Mesenchymal stem cell (in vitro differentiated cells and primary cell): ENCODE results near the gene SLC44A3.

Experiments used
- DNase-seq: peaks from one replicate; pipeline ENCODE4 v3.0.0-alpha.2; 2013
- H2AFZ ChIP-seq: one replicate; pipeline ENCODE4 v1.6.1; 2013; ENCODE audit warnings: low read depth, mild to moderate bottlenecking, control low read depth, inconsistent platforms, low read length, moderate library complexity
- H2AK5ac ChIP-seq: 2 replicates; pipeline ENCODE4 v1.6.1; 2013; ENCODE audit warnings: low read length, moderate library complexity, mild to moderate bottlenecking, inconsistent platforms; ENCODE audit not compliant: severe bottlenecking
- H2BK120ac ChIP-seq: one replicate; pipeline ENCODE4 v1.6.1; 2013; ENCODE audit warnings: low read depth, mild to moderate bottlenecking, inconsistent platforms, low read length, moderate library complexity
- H2BK12ac ChIP-seq, 2 experiments: one replicate each; pipeline ENCODE4 v1.6.1; 2013; ENCODE audit warnings: inconsistent platforms in 2 of 2, low read length in 2 of 2, mild to moderate bottlenecking in 2 of 2, moderate library complexity in 2 of 2, control low read depth in 1 of 2
- H2BK15ac ChIP-seq: one replicate; pipeline ENCODE4 v1.6.1; 2013; ENCODE audit warnings: mild to moderate bottlenecking, low read depth, inconsistent platforms; ENCODE audit not compliant: poor library complexity, severe bottlenecking
- H2BK5ac ChIP-seq: 2 replicates; pipeline ENCODE4 v1.6.1; 2013; ENCODE audit warnings: low read depth, mild to moderate bottlenecking, low read length, control low read depth, inconsistent platforms; ENCODE audit not compliant: poor library complexity, severe bottlenecking
- H3K14ac ChIP-seq, 2 experiments: one replicate each; pipeline ENCODE4 v1.6.1; 2013; ENCODE audit warnings: inconsistent platforms in 2 of 2, low read length in 2 of 2, control low read depth in 1 of 2, mild to moderate bottlenecking in 1 of 2, moderate library complexity in 1 of 2
- H3K18ac ChIP-seq, 2 experiments: one replicate each; pipeline ENCODE4 v1.6.1; 2013; ENCODE audit warnings: inconsistent platforms in 2 of 2, low read length in 2 of 2, control low read depth in 1 of 2, low read depth in 1 of 2, mild to moderate bottlenecking in 1 of 2
- H3K23ac ChIP-seq, 2 experiments: one replicate each; pipeline ENCODE4 v1.6.1; 2013; ENCODE audit warnings: inconsistent platforms in 2 of 2, low read length in 2 of 2, mild to moderate bottlenecking in 2 of 2, moderate library complexity in 2 of 2, control low read depth in 1 of 2
- H3K27ac ChIP-seq: 2 replicates; pipeline ENCODE4 v1.5.1; 2013; ENCODE audit warnings: mild to moderate bottlenecking, moderate library complexity, low read length, control low read depth, inconsistent platforms; ENCODE audit not compliant: poor library complexity, severe bottlenecking
- H3K27me3 ChIP-seq, 2 experiments: 2 replicates each; pipeline versions ENCODE4 v1.6.1 to v1.7.0; 2013; ENCODE audit warnings: low read length in 2 of 2, mild to moderate bottlenecking in 2 of 2, moderate library complexity in 2 of 2, control low read depth in 1 of 2, inconsistent platforms in 1 of 2; ENCODE audit not compliant: control insufficient read depth in 1 of 2, insufficient read depth in 1 of 2
- H3K36me3 ChIP-seq, 2 experiments: 2 replicates each; pipeline versions ENCODE4 v1.6.1 to v1.7.0; 2013; ENCODE audit warnings: low read length in 2 of 2, control low read depth in 1 of 2, inconsistent platforms in 1 of 2, low read depth in 1 of 2, mild to moderate bottlenecking in 1 of 2; ENCODE audit not compliant: insufficient read depth in 2 of 2, control insufficient read depth in 1 of 2
- H3K4ac ChIP-seq, 2 experiments: one replicate each; pipeline ENCODE4 v1.6.1; 2013; ENCODE audit warnings: inconsistent platforms in 2 of 2, low read length in 2 of 2, mild to moderate bottlenecking in 2 of 2, moderate library complexity in 2 of 2, control low read depth in 1 of 2, low read depth in 1 of 2
- H3K4me1 ChIP-seq: 2 replicates; pipeline ENCODE4 v1.6.1; 2013; ENCODE audit warnings: low read depth, low read length, control low read depth; ENCODE audit not compliant: control insufficient read depth, insufficient read depth
- H3K4me2 ChIP-seq: 2 replicates; pipeline ENCODE4 v1.6.1; 2013; ENCODE audit warnings: low read length, mild to moderate bottlenecking, inconsistent platforms; ENCODE audit not compliant: poor library complexity, severe bottlenecking
- H3K4me3 ChIP-seq, 2 experiments: 2 replicates each; pipeline versions ENCODE4 v1.5.1 to v1.7.0; 2013; ENCODE audit warnings: low read length in 2 of 2, mild to moderate bottlenecking in 2 of 2, control low read depth in 1 of 2, low read depth in 1 of 2; ENCODE audit not compliant: insufficient read depth in 1 of 2
- H3K79me1 ChIP-seq: replicated peaks from 2 replicates; pipeline ENCODE4 v1.6.1; 2013; ENCODE audit warnings: mild to moderate bottlenecking, control low read depth, low read length, inconsistent platforms; ENCODE audit not compliant: poor library complexity, severe bottlenecking
- H3K9ac ChIP-seq: 2 replicates; pipeline ENCODE4 v1.7.0; 2013; ENCODE audit warnings: mild to moderate bottlenecking, low read length, moderate library complexity
- H3K9me3 ChIP-seq: 2 replicates; pipeline ENCODE4 v1.7.0; 2013; ENCODE audit warnings: mild to moderate bottlenecking, low read length; ENCODE audit not compliant: control insufficient read depth
- H4K8ac ChIP-seq: one replicate; pipeline ENCODE4 v1.6.1; 2013; ENCODE audit warnings: inconsistent platforms, mild to moderate bottlenecking, low read length, moderate library complexity
- H4K91ac ChIP-seq: one replicate; pipeline ENCODE4 v1.6.1; 2013; ENCODE audit warnings: mild to moderate bottlenecking, low read length, inconsistent platforms
- WGBS: methylation state at CpG from one replicate; pipeline ENCODE4 v1.1.7; 2013; ENCODE audit warnings: mixed read lengths; 5-methylcytosine and 5-hydroxymethylcytosine counted together

The SLC44A3 gene

DNA sequence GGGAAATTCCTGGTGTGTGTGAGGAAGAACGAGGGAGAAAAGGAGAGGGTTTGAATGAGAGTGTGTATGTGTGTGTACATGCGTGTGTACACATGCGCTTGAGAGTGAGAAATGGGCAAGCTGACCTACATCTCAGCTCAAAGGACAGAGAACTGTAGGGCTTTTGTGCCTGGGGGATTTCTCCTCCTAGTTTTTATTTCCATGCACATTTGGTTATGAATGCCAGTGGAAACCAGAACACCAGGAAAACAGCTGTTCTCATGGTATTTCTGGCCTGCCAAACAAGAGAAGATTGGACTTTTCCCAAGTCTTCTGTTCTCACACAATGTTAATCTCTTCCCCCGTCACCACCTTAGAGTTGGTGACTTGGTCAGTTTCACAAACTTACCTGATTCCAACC, 45.2 kb downstream of the SLC44A3 start:
- Histone ChIP-seq H3K27me3 (no peaks in the 10 kb centered on the region), H2BK120ac (peak overlapping the region; percentile 65), H4K8ac (peak overlapping the region; percentile 45), H3K27ac (peak overlapping the region; percentile 33), H3K9ac (peak overlapping the region; percentile 88), H3K4ac (peak overlapping the region in 1 of 2 experiments; percentile 13), H3K4me3 (peak overlapping the region in 1 of 2 experiments; percentile 61), H3K14ac (no peak overlapping the region), H3K23ac (no peak overlapping the region), H3K36me3 (peaks cover 0 to 10% of the 10 kb centered on the region in 2 experiments), H2AFZ (no peak overlapping the region), H3K79me1 (peaks cover 2% of the 10 kb centered on the region), H3K4me1 (peaks cover 12% of the 10 kb centered on the region), H4K91ac (peak overlapping the region; percentile 97), H2BK15ac (no peak overlapping the region), H3K18ac (peak overlapping the region; percentile 41 to 73), H3K9me3 (no peaks in the 10 kb centered on the region), H2BK12ac (peak overlapping the region; percentile 23 to 98), H2AK5ac (peak overlapping the region; percentile 23), H3K4me2 (no peak overlapping the region), H2BK5ac (no peak overlapping the region)
- WGBS, result 48% methylated on average over 3 of the region's 4 CpGs
- DNase-seq, result peak; percentile 85

GRCh38 chr1:94866164-94866807, 46.1 kb downstream of the SLC44A3 start:
- peak overlapping the region; percentile 86 for H3K27ac ChIP-seq
- peak overlapping the region; percentile 9 for H3K9ac ChIP-seq
- no peak overlapping the region for H4K8ac ChIP-seq
- DNase-seq, result peak; percentile 60
- H3K14ac ChIP-seq, result no peak overlapping the region
- H2BK120ac ChIP-seq, result peak overlapping the region; percentile 88
- H3K27me3 ChIP-seq, result no peaks in the 10 kb centered on the region
- H2AK5ac ChIP-seq, result peak overlapping the region; percentile 26
- H4K91ac ChIP-seq, result no peak overlapping the region
- H3K9me3 ChIP-seq, result no peaks in the 10 kb centered on the region
- no peak overlapping the region for H2BK5ac ChIP-seq
- WGBS, result 44% methylated on average over 3 of the region's 4 CpGs
- H3K4ac ChIP-seq, result peak overlapping the region; percentile 41 to 58
- peaks cover 14% of the 10 kb centered on the region for H3K4me1 ChIP-seq
- no peak overlapping the region for H3K23ac ChIP-seq
- no peak overlapping the region for H3K4me2 ChIP-seq
- H3K4me3 ChIP-seq, result no peak overlapping the region
- H2AFZ ChIP-seq, result no peak overlapping the region
- H3K36me3 ChIP-seq, result peaks cover 0 to 12% of the 10 kb centered on the region in 2 experiments
- H2BK15ac ChIP-seq, result no peak overlapping the region
- peak overlapping the region in 1 of 2 experiments; percentile 58 for H3K18ac ChIP-seq
- H2BK12ac ChIP-seq, result peak overlapping the region; percentile 19 to 67
- H3K79me1 ChIP-seq, result peaks cover 2% of the 10 kb centered on the region

DNA sequence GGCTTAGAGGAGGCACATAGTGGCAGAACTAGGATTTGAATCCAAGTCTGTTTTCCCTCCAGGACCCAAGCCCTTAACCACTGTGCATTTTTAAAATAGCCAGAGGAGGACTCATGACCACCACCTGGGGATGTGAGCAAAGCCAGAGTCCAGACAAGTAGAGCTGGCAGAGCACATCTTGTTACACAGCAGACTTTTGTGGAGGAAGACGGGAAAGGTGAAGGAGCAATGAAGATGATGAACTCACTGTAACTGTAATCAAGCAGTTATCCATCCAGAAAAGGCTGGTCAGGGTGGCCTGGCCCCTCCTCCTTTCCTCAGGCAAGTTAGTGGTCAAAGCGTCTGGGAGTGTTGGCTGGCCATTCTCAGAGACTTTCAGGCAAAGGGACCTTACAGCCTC, 50.9 kb downstream of the SLC44A3 start:
- WGBS, result 81% methylated on average over 1 of the region's 2 CpGs
- no peak overlapping the region for H3K4me2 ChIP-seq

GRCh38 chr1:94872771-94873495, 52.8 kb downstream of the SLC44A3 start:
- no peak overlapping the region for H2BK120ac ChIP-seq
- WGBS, result 100% methylated on average over 2 of the region's 4 CpGs

More for the DNA sequence above, 50.9 kb downstream of the SLC44A3 start:
- H3K79me1 ChIP-seq, result peaks cover 2% of the 10 kb centered on the region
- no peak overlapping the region for H4K91ac ChIP-seq
- H3K36me3 ChIP-seq, result peaks cover 0 to 26% of the 10 kb centered on the region in 2 experiments
- H3K4ac ChIP-seq, result no peak overlapping the region
- no peak overlapping the region for H2AK5ac ChIP-seq
- peaks cover 2% of the 10 kb centered on the region for H3K4me1 ChIP-seq
- no peak overlapping the region for H2BK15ac ChIP-seq
- no peak overlapping the region for H3K23ac ChIP-seq
- H4K8ac ChIP-seq, result no peak overlapping the region
- no peak overlapping the region for H2BK120ac ChIP-seq
- no peaks in the 10 kb centered on the region for H3K9me3 ChIP-seq
- no peak overlapping the region for H3K18ac ChIP-seq
- no peaks in the 10 kb centered on the region for H3K27me3 ChIP-seq
- H3K27ac ChIP-seq, result no peak overlapping the region
- DNase-seq, result peak; percentile 10
- no peak overlapping the region for H2BK12ac ChIP-seq
- H2BK5ac ChIP-seq, result no peak overlapping the region
- no peak overlapping the region for H3K9ac ChIP-seq
- no peak overlapping the region for H3K4me3 ChIP-seq
- no peak overlapping the region for H3K14ac ChIP-seq
- H2AFZ ChIP-seq, result no peak overlapping the region

More at GRCh38 chr1:94872771-94873495, 52.8 kb downstream of the SLC44A3 start:
- Histone ChIP-seq H3K4ac (no peak overlapping the region), H4K8ac (no peak overlapping the region), H2AFZ (no peak overlapping the region), H3K9me3 (no peaks in the 10 kb centered on the region), H3K4me3 (no peak overlapping the region), H2BK12ac (no peak overlapping the region), H2BK15ac (no peak overlapping the region), H2AK5ac (no peak overlapping the region), H2BK5ac (no peak overlapping the region), H3K18ac (peak overlapping the region in 1 of 2 experiments; percentile 54), H3K27me3 (no peaks in the 10 kb centered on the region), H3K27ac (no peak overlapping the region), H3K4me1 (peaks cover 2% of the 10 kb centered on the region), H3K4me2 (no peak overlapping the region), H3K36me3 (peaks cover 0 to 35% of the 10 kb centered on the region in 2 experiments), H3K9ac (no peak overlapping the region), H3K23ac (no peak overlapping the region), H3K14ac (no peak overlapping the region), H4K91ac (no peak overlapping the region), H3K79me1 (no peaks in the 10 kb centered on the region)
- DNase-seq, result no peak
